Measurements from ENCODE around the gene LEAP2.

LEAP2 gene

DNA sequence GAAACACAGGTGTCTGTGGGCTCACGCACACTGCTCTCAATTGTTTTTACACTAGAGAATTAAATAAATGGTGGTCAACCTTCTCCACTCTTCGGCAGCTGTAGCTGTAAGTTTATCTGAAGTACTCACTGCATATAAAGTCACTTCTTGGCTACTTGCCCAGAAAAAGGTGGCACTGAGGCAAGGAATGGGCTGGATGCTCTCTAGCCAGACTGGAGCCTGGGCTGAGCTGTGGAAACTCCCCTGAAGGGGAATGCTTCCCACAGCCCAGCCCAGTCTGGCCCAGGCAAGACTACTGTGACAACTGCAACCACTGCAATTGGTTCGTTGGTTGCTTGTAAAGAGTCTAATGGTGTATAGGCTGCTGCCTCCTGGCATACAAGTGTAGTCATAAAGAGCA lies 4.5 kb downstream of the LEAP2 start:
- no peak for DNase-seq (ENCODE audit: low read depth in 2 of 2)

DNA sequence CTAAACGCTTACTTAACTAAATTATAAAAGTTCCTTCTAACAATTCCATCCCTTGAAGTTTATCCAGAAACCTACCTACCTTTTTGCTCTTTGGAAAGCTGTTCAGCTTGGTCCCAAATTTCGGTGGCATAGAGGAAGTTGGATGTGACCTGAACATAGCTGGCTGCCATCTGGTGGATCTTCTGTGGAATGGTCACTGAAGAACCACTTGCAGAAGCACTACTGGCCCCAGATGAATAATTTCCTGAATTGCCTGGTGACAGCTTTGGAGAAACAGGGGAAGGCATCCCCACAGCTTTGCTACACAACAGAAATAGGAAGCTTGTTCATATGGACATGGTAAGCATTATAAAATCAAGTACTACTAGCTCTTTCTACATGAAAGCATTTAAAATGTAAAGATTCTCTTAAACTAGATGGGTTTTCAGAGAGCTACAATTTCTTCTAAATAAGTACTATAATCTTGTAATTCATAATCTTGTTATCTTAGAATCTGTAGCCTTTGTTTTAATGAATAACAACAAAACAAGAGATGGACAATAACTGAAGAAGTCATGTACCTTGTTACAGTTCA lies 9.9 kb downstream of the LEAP2 start:
- DNase-seq (ENCODE audit: low read depth in 2 of 2) = no peak

DNA sequence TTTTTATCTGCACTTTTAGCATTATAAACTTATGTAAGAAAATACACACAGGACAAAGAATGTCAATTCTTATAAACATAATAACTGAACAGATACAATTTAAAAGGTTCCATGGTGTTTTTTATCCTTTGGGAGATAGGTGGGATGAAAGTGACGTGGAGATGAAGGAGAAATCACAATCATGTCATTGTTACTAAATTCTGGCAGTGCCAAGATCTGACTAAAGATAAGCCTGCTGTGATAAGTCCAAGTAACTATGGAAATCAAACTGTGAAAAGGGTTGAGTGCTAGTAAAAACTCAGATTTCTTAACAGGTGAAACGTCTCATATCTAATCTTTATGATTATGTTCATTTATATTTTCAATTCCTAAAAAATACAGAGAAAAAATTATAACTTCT lies 11.1 kb downstream of the LEAP2 start:
- no peak for DNase-seq (ENCODE audit: low read depth in 2 of 2)

DNA sequence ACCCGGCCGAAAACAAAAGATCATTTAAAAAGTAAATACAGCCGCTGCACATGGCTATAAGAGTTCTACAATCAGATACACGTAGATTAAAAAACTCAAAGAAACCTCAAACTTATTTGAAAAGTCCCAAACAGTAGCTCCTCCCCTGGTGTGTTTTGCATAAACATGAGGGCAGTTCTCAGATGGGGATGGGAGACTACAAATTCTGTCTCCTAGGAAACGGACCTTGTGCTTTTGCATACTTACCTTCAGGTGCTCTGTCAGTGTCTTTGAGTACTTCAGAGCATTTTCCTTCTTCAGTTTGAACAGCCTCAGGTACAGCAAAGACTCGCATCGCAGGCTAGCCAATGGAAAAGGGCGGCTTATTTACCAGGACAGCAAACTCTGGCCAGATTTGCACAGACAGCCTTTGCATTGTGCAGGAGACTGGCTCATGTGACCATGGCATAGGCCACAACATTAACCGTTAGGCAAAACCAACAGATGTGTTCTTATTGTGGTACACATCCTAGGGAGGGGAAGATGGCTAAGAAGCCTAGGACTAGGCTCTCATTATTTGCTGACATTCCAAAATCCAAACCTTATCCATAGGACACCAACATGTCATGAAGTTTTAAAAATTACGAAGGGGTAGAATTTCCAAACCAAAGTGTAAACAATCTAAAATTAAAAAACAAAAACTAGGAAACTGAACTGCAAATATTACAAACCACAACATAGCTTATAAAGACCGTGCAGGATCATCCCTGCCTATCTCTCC lies 12.8 kb downstream of the LEAP2 start:
- no peak for DNase-seq (ENCODE audit: low read depth in 2 of 2)

DNA sequence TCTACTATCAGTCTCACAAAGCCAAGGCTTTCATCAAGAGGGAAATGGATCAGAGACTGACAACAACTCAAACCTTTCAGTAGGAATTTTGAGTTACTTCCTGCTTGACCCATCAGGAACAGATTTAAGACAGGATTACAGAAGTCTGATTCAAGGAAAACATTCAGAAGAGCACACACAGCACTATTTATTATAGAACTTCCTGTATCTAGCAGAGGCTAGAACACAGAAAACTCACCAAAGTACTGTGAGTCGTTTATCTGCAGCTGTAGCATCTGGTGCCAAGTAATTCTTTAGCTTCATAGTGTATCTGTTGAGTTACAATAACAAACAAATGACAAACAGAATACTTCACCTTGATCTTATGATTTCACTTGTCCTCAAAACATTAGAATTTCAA lies 13.8 kb downstream of the LEAP2 start:
- no peak for DNase-seq (ENCODE audit: low read depth in 2 of 2)

DNA sequence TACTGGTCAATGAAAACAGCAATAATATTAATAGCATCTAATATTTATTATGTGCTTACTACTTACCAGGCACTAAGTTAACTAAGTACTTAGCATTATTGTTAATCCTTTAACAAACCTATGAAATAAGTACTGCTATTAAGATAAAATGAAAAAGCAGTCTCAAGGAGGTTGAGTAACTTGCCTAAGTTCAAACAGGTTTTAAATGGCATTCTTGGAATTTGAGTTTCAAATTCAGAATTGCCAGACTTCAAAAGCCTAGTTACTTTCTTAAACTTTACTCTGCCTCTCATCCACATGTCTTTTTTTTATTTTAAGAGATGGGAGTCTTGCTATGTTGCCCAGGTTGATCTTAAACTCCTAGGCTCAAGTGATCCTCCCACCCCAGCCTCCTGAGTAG lies 16.0 kb downstream of the LEAP2 start:
- no peak for DNase-seq (ENCODE audit: low read depth in 2 of 2)

DNA sequence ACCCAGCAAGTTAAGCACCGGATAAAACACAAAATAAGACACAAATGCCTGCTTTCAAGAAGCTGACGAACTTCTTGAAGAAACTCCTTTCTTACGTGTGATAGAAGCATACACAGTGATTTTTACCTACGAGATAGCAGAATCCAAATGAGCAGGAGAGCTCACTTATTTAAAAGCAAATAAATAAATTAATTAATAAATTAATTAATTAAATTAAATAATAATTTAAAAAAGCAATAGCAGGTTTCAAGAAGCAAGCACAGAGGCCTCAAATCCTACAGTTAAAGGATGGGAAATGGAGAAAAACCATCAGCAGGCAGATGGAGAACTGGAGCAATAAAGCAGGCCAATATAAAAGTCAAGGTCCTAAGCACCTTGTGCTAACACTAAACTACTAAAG lies 17.3 kb downstream of the LEAP2 start:
- DNase-seq (ENCODE audit: low read depth in 2 of 2) = no peak

DNA sequence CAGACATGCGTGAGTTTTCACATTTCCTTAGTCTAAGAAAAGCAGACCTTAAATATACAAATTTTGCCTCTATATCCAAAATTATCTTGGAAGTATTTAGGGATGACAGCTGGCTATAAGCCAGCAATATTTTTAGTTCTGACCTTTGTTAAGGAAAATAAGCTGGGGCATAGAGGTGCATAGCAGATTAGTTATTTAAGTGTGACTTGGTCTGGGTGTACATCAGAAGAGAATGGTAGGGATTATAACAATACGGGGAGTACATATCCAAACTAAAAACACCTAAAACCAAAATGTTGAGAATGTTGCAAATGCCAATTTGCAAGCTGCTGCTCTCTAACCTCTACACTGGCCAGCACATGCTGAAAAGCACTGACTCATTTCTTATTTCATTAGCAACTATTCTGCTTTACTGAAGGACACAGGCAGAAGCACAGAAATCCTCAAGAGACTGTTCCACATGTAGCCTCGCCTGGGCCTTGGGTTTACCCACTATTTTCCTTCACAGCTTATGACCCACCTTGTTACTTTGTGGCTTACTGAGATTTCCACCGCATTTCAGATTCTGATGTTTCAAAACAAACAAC lies 22.3 kb downstream of the LEAP2 start:
- no peak for DNase-seq (ENCODE audit: low read depth in 2 of 2)

DNA sequence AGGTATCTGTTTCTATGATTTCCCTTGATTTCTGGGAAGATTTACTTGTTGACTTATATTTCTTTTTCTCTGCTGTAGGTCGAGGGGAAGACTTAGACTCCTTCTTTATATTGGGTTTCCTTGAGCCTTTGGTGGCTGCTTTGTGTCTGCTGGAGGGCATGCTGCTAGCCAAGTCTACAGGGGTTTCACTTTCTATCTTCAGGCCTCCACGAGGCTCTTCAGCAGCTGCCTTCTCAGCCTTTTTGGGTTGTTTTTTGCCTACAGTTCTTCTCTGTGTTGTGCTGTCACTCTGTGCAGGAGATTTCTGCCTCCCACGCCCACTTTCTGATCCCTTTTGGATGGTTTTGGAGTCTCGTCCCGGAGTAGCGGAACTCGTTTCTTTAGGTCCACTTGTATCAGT lies 23.2 kb downstream of the LEAP2 start:
- DNase-seq (ENCODE audit: low read depth in 2 of 2) = no peak

DNA sequence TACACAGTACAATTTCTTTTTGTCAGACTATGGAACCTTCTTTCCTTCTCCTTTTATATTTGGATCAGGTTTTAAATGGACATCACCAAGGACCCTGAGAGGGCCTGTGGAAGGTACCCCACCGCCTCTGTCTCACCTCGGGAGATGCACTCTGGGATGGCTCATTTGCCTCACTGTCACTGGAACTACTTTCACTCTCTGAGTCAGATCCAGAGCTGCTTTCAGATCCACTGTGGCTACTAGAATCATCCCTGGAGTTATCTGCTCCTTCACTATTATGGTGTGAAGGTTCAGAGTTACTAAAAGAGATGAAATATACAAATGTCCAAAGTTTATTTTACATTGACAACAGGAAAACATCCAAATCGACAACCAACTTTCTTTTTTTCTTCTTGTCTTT lies 24.6 kb downstream of the LEAP2 start:
- no peak for DNase-seq (ENCODE audit: low read depth in 2 of 2)

DNA sequence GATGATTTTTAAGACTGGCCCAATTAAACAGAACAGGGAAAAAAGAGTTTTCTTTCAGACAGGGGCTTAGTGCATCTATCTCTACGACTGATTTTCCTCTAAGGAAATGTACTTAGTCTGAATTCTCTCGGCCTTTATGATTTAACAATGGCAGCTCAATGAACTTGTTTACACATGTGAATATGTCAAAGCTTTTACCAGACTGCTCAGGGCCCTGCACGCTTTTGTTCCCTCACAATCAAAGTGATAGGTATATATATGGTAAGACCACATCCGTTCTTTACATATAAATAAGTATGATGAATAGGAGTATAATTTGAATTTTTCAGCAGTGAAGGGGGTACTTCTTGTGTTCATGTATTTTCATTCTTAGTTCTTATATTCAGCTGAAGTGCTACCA lies 27.6 kb downstream of the LEAP2 start:
- no peak for DNase-seq (ENCODE audit: low read depth in 2 of 2)

DNA sequence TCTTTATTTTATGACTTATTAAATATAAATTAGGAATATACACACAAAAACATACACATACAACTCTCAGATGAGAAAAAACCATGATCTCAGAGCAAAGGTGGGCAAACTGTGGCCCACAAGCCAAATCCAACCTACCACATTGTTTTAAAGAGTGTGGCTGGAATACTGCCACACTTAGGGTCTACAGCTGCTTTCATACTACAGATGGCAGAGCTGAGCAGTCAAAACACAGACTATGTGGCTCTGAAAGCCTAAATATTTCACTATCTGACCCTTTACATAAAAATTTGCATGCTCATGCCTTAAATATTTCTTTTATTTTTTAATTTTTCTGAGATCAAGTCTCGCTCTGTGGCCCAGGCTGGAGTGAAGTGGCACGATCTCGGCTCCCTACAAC lies 28.3 kb downstream of the LEAP2 start:
- DNase-seq (ENCODE audit: low read depth in 2 of 2) = no peak

DNA sequence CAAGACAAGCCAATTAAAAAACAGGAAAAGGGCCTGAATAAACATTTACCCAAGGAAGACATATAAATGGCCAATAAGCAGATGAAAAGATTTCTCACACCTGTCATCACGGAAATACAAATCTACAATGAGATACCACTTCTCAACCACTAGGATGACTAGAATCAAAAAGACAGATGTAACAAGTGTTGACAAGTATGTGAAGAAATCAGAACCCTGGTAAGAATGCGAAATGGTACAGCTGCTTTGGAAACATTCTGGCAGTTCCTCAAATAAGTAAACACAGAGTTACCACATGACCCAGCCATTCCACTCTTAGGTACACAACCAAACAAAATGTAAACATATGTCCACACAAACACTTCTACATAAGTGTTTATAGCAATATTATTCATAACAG lies 32.5 kb downstream of the LEAP2 start:
- no peak for DNase-seq (ENCODE audit: low read depth in 2 of 2)

DNA sequence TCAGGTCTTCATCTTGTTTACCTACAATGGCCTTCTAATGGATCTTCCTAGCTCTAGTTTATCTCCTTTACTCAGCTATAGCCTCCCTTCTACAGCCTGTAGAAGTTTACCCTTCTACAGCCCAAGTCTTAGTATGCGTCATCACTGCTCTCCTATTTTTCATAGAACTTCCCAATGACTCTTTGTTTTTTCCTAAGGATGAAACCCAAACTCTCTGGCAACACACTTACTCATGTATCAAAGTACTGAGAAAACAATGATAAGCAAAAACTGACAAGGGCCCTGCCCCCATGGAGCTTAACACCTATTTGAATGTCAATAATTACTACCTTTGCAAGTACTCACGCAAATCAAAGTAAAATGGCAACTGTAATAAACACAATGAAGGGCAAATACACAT lies 33.7 kb downstream of the LEAP2 start:
- no peak for DNase-seq (ENCODE audit: low read depth in 2 of 2)

DNA sequence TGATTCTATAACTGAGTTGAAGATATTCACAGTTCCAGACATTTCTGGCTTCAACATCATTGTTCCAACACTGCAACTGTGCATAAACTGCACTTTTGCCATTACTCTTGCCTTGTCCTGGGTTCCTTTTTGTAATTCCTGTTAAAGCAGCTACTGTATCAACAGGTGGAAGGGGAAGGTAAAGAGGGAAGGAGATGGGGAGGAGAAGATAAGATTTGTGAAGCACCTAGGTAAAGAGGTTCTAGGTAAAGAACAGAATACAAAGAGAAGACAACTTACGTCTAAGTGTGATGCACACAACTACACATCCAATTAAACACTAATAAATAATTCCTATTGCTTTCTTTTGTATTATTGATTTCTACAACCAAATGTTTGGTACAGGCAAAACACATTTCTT lies 36.2 kb downstream of the LEAP2 start:
- no peak for DNase-seq (ENCODE audit: low read depth in 2 of 2)

DNA sequence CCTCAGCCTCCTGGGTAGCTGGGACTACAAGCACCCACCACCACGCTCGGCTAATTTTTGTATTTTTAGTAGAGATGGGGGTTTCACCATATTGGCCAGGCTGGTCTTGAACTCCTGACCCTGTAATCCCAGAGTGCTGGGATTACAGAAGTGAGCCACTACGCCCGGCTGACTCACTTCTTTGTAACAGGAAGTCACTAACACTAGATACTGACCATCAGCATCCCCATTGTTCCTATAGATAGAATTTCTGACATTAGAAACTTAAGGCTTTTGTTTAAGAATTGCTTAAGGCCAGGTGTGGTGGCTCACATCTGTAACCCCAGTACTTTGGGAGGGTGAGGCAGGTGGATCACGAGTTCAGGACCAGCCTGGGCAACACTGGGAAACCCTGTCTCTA lies 42.2 kb downstream of the LEAP2 start:
- DNase-seq (ENCODE audit: low read depth in 2 of 2) = no peak

DNA sequence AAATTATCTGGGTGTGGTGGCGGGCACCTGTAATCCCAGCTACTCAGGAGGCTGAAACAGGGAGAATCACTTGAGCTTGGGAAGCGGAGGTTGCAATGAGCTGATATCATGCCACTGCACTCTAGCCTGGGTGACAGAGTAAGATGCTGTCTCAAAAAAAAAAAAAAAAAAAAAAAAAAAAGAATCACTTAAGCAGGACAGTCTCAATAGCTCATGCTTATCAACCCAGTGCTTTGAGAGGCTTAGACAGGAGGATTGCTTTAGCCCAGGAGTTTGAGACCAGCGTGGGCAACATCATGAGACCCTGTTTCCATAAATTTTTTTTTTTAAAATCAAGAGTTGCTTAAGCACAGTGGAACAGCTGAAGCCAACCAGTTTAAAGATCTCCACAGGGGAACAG lies 42.6 kb downstream of the LEAP2 start:
- DNase-seq (ENCODE audit: low read depth in 2 of 2) = no peak

All from stimulated activated CD4-positive, alpha-beta T cell treated with anti-CD3 and anti-CD28 coated beads, Interleukin-4, amount 100 ng/mL, for 48 hours (primary cell).